ENCODE data around the gene NLK.
A peak's percentile ranks its signal among the peaks of the same experiment; 100 is the strongest.

Gene NLK

DNA sequence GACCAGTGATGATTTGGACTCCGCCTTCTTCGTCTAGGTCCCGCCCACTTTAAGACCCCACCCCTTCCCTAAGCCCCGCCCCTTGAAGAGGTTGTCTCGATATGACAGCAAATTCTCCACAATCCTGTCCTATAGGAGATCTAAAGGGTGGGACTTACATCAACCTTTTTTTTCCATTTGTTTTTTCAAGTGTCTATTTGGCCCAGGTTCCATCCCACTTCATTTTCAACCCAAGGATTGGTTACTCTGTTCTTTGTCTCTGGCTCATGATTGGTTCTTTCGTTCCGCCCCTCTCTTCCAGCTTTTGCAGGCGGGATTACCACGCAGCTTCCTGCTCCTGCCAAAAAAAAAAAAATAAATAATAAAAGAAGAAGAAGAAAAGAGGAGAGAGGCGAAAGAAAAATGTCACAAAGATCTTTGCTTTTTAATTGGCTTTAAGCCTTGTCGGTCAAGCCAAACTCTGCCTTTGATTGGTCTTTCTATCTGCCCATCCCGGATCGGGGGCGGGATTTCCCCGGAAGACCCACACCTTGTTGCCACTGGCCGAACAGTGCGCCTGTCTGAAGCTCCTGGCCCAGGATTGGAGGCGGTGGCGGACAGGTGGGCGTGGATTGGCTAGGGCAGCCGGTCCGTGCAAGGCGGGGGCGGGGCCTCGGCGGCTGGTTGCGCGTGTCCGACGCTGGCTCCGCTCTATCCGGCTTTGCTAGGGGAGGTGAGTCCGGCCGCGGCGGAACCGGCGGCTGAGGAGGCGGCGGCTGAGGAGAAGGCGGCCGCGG is 1.2 kb upstream of the NLK start:
- peak; percentile 94 for DNase-seq

DNA sequence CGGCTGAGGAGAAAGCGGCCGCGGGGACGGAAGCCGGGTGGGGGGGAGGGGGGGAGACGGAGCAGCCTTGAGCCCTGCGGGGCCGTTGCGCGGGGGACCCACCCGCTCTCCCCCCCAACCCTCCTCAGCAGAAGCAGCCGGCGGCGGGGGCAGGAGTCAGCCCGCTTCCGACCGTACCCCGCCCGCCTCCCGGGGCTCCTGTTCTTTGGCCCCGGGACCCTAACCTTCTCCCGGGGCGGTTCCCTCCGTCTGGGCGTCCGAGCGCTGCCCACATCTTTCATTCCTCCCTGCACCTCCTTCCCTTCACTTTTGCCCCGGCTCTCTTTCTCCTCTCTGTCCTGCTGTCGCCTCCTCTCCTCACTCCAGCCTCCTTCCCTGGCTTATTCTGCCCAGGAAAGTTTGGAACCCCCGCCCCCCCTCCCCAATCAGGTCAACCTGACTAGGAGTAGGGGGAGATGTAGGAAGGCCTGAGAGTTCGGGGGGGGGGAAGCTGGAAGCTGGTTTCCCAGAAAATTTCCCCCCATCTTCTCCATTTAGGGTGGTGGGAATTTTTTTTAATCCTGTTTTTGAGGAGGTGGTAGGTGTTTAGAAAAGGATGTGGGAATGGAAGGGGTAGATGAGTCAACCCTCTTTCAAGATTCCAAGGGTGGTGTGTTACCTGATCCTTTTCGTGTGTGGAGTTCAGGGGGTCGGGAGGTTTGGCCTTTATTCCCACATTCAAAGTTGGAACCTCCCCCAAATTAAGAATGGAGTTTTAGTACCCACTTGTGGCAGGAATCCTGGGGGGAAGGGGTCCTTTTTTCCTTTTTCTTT is 427 bp upstream of the NLK start:
- DNase-seq: no peak

DNA sequence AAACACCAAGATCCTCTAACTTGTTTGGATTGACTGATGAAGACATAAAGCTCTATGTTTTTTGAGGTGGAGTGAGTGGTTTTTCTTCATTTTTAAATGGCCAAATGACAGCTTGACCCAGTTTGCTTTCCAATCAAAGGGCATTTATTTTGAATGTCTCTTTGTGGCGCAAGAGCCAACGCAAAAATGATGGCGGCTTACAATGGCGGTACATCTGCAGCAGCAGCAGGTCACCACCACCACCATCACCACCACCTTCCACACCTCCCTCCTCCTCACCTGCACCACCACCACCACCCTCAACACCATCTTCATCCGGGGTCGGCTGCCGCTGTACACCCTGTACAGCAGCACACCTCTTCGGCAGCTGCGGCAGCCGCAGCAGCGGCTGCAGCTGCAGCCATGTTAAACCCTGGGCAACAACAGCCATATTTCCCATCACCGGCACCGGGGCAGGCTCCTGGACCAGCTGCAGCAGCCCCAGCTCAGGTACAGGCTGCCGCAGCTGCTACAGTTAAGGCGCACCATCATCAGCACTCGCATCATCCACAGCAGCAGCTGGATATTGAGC is 329 bp downstream of the NLK start:
- no peak for DNase-seq

DNA sequence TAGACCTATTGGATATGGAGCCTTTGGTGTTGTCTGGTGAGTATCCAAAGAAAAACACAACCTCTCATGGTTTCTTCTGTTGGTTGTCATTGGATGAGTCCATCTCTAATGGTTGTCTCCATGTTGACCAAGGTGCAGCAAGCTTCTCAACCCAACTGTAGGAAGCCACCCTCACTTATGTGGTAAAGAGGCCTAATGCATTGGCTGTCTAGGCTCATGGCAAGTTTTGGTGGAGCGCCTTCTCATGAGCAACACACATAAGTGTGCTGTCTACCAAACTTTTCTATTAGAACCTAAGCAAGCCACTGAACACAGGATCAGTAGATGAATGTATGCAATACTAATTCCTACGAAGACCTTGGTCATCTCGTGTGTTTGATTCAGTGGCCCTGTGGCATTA is 819 bp downstream of the NLK start:
- no peak for DNase-seq

DNA sequence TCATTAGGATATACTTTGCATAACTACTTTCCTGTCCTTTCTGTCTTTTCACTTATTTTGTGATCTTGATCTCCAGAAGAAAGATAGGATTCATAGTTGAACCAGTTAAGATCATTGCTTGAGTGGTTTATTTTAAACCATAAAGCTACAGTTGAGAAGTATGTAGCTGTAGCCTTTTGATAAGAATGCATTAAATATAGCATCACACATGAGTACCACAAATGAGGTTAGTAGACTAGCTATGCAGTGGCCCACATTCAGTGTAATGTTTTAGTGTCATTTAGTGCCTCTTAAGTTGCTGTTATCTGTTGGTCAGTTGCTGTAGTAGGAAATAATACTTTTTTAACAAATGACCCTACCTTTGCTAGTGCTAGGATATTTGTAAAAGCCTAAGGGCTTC is 1.3 kb downstream of the NLK start:
- no peak for DNase-seq

DNA sequence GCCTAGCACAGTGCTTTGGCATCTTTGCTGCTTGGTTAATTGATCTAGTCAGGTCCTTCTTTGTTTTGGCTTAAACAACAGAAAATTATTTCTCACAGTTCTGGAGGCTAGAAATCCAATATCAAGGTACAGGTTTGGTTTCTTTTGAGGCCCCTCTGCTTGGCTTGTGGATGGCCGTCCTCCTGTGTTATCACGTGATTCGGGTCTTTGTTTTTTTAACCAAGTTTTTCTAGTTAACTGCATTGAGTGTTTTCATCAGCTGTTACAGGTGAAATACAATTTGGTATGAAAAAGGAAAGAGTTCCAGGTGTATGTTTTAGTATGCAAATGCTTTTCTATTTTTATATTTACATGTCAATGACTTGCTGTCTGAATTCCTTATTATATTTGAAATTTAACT is 2.8 kb downstream of the NLK start:
- no peak for DNase-seq

DNA sequence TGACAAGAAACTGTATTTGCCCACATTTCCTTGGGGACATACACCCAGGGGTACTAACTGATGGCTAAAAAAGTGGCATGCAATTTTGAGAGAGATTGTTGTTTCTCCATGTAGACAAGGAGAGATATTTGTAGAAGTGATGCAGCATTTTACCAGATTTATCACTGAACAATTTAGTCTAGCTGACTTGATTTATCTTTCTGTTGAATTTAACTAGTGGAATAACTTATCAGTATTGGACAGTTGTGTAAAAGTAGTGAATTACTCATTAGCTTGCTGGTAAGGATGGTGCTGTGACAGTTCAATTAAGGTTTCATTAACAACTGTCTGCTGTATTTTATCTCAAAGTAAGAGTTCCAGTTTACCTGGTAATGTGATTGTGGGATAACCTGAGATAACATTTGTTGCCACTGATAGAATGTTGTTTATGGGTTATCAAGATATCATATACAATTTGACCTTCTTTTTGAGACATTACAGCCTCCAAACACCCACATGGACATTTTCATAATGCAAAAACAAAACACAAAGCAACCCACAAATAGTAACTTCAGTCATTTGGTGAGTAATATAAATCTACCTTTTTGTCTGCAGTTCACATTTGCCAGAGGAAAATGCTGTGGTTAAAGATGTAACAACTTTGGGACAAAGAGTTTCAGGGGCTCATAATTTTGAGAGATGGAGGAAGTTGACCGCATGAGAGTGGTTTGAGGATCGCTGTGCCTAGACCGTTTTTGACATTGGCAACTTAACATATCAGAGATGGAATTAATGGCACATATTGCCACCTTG is 3.8 kb downstream of the NLK start:
- no peak for DNase-seq

DNA sequence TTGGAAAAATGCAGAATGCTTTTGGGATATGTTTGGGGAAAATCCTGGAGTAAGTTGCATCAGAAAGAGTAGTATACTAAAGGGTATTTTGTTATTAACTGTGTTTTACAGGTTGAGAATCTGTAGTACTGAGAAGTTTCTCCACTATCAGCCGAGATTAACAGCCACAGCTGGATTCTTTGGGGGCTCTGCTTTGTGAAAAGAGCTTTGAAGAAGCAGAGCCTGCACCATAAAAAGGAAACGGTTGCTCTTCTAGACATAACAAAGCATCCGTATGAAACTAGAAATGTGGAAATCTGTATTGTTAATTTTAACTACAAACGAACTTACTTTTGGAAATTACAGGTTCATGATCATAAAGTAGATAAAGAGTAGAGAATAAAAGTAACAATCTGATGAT is 5.3 kb downstream of the NLK start:
- no peak for DNase-seq

DNA sequence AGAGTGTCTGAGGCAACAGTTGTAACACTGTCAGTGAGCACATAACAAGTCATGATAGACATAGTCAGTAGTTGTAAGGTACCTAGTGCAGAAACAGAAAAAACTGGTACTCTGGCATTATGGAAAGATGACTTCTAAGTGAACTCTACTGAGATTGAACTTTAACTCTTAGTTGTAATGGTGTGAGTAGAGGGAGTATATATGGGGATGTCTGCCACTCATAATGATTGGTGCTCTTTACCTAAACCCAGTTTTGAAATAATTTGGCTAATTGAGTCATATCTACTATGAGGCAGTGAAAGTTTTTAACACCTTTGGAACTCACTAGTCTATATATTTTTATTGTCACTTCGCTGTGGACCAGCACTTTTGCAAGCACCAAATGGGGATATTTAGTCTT is 6.6 kb downstream of the NLK start:
- no peak for DNase-seq

DNA sequence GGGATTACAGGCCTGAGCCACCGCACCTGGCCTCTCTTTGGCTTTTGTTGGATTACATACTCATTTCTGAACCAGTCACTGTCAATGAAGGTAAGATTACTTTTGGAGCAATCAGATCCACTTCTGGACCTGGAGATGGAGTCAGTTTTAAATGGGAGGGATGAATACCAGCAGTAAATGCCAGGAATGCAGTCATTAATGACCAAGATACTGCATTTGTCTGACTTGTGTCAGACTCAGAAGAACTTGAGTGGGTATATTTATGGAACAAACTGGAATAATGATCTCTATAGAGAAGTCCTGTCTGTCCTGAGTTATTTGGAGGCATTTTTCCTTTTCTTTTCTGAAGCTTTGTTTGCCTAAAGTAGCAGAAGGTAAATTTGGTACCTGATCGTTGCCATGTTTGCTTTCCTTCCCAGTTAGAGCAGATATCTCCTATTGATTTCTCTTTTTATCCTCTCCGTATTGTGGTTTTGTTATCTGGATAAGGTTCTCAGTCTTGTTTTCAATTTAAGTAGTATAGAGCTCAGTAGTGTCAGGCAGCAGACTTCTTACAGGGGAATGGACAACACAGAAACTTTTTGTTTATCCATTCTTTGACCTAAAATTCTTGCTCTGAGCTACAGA is 10.7 kb downstream of the NLK start:
- no peak for DNase-seq

DNA sequence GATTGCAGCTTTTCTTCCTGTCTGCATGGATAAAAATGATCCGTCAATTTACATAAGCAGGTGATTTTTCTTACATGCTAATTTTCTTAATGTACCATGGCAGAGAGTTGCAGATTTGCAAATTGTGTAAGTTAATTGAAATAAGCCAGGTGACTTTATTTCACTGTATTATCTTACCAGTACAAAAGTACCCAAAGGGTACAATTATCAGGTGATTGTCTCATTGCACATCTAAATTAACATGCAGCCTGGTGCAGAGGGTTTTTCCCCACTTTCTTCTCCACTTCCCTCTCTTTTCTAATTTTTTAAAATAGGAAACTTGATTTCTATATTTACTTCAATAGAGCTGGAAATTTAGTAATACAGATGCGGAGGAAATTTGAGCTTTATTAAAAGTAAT is 11.2 kb downstream of the NLK start:
- no peak for DNase-seq

DNA sequence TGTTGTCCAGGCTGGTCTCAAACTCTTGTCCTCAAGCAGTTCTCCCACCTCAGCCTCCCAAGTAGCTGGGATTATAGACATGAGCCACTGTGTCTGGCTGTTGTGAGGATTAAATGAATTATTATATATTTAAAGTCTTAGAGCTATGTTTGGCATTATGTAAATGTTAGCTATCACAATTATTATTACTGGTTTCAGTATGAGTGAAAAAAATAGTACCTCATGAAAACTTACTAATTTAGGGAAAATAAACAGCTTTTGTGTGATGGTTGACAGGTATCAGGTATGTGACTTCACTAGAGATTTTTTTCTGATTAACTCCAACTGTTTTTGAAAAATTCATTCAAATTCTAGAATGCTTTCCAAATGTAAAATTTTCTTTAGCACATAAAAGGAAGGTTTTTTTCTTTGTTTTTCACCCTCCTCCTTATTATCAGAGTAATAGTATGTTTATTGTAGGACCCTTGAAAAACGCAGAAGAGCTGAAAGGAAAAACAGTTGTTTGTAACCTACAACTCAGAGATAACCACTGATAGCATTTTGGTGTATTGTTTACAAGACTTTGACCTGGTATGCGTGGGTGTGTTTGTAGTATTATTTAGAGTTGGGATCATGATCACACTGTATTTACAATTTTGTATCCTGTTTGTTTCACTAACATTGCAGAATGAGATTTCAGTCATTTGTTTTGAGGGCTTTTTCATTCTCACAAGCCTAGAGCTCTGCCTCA is 13.2 kb downstream of the NLK start:
- no peak for DNase-seq

DNA sequence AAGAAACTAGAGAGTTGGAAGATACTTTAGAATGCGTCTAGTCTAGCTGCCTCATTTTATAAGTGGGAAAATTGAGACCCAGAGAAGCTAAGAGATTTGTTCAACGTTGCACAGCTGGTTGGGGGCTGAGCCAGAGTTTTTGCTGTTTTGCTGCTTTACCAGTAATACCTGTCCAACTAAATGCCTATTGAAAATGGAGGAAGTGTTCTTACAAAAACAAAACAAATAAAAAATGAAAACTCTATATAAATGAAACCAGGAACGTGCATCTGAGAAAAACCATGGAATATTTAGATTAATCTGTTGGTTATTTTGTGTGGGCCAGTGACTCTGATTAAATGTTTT is 13.8 kb downstream of the NLK start:
- DNase-seq: no peak

DNA sequence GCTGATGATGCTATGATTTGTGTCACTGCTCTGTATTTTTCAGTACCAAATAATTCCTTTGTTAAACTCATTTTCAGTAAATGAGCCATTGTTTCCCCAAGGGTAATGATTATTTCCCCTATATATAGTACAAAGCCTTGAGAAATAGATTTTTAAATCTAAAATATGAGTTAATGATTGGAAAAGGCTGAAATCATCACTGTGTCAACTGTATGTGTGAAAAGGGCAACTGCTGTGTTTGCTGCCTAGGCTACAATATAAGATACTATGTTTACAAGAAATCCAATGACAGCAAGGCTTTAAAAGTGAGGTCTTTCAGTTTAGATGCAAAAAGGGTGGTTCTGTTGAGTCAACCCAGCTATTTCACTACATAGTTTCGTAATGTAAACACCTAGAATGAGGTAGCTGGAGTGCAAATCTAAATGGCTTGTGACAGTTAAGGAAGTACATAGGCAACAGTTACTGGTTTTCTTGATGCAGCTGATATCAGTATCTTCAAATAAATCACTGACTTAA is 15.3 kb downstream of the NLK start:
- no peak for DNase-seq

DNA sequence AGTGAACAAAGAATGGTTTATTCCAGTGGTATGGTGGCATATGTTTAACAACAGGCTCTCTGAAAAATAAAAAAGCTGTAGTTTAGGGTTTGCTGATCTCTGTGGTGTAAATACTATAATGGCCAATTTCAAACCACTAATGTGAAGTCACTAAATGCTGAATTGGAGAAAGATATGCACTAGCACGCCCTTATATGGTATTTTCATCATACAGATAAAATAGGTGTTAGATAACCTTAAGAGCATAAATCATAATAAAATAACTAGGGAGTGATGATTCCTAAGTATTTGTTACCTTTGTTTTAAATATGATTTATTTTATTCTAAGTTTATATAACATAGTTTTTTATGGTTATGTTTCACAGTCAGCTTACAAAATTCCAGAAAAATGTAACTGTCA is 17.2 kb downstream of the NLK start:
- DNase-seq: no peak

DNA sequence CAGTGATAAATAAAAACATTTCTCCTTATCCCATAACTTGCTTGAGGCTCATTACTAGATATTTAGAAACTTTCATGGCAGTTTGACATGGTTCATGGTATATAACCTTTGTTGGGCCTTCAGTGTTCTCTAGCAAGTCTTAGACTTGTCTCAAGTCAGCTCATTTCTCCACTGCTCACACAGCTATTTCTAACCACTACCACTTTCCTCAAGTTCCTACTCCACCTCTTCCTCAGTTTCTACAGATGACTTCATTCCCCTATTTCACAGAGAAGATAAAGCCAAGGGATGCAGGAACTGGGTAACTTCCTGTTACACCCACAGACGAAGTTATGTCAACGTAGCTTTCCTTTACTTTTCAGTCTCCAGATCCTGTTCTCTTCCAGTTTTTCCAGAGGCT is 23.2 kb downstream of the NLK start:
- DNase-seq: no peak

DNA sequence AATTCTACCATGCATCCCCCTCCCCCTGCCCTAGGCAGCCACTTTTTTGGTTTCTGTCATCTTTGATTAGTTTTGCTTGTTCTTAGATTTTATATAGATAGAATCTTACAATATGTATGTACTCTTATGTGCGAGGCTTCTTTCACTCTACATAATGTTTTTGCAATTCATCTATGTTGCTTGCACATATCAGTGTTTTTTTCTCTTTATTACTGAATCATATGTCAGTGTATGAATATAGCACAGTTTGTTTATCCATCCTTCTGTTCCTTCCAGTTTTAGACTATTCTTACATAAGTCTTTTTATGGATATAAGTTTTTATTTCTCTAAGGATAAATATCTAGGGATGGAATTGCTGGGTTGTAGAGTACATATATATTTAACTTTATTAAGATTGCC is 26.6 kb downstream of the NLK start:
- DNase-seq: no peak

DNA sequence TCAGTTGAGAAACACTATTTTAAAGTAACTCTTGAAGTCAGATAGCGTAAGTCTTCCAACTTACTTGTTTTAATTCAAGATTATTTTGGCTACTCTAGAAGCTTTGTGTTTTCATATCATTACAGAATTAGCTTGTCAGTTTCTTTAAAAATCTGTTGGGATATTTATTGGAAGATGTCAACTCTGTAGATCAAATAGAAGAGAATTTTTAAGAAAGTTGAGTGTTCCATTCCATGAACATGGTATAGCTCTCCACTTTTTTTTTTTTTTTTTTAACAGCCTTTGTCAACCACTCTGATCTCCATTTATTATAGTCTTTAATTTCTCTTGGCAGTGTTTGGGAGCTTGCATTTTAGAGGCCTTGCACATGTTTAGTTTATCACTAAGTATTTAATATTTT is 28.7 kb downstream of the NLK start:
- no peak for DNase-seq

DNA sequence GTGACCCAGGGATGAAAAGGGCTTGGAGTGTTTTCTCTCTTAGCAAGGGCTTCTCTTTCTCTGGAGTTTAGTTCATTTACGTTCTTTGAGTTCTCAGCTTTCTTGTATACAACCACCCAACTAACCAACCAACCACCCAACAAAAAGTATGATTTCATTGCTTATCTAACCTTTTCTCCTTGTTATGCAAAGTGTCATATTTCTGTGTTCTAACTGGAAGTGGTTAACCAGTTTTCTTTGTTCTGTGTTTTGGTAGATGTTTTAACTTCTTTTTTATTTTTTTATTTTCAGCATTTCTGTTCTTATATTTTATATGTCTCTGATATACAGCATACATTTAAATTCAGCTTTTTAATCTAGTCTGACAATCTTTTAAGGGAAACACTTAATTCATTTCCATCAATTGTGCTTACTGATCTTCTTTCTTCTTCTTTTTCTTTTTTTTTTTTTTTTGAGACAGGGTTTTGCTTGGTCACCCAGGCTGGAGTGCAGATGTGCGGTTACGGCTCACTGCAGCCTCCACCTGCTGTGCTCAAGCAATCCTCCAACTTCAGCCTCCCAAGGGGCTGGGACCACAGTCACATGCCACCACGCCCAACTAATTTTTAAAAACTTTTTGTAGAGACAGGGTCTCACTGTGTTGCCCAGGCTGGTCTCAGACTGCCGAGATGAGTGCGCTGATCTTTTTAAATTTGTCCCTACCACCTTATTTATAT is 29.6 kb downstream of the NLK start:
- no peak for DNase-seq

DNA sequence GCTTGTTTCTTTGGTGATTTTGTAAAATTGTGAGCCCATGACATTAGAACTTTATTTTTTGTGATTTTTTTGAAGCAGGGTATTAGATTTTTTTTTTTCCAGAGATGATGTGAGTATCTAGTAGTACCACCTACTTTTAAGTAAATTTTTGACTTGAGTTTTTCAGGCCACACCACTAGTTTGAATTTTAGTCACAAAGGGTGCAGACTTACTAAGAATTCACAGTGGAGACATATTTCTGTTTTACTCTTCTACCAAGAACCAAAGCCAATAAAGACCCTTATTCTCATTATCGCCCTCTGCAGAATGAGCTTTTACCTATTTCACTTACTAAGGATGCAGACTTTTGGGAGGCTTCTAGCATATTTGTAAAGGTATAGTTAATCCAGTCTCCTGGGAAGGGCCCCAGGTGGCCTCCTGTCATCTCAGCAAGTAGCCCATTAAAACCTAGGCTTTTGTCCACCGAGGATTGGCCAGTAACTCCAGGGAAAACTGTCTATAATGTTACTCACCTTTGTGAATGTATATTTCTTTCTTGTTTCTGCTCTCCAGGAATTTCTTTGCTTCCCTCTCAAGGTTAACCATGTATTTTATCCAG is 30.6 kb downstream of the NLK start:
- DNase-seq: no peak

DNA sequence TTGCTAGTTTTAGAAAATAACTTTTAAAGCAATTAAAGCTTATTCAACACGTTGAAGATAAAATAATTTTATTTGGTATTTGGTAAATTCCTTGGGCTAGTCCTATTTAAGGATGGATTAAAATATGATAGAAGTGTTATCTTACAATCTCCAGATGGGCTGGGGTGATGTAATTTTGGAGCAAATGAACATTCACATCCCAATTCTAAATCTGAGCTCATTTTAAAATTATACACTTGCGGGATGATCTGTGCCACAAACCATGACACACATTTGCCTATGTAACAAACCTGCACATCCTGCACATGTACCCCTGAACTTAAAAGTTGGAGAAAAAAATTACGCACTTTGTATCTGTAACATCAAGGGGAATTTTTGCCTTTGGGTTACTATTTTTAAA is 31.5 kb downstream of the NLK start:
- no peak for DNase-seq
